ENCODE data around the gene PTPRT. TPM values are rescaled to one million over a fixed set of nuclear protein-coding genes. Genes with fewer than 3 reads are reported as not detected.

PTPRT gene
- total RNA-seq, 4 donors from 2014 or later, result 0.63 to 2.2 (median 1.8) TPM

DNA sequence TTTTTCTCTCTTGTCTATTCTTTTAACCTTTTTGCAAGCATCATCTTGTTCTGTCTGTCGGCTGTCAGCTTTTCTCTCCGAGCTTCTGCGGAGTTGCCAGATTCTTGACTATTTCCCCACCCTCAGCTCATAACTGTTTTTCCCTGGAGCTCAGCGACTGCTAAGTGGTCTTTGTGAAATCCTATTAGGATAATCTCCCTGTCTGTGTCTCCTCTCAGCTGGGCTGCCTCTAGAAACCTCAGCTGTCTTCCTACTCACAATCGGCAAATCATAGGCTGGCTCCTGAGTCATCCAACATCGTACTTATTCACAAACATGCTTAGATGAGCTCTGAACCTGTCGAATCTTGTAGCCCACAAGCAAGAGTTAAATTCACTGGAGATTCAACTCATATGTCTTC, 332.3 kb downstream of the PTPRT start:
- no peak for DNase-seq (ENCODE audit: low spot score)
- TF ChIP-seq, protein P1, sequence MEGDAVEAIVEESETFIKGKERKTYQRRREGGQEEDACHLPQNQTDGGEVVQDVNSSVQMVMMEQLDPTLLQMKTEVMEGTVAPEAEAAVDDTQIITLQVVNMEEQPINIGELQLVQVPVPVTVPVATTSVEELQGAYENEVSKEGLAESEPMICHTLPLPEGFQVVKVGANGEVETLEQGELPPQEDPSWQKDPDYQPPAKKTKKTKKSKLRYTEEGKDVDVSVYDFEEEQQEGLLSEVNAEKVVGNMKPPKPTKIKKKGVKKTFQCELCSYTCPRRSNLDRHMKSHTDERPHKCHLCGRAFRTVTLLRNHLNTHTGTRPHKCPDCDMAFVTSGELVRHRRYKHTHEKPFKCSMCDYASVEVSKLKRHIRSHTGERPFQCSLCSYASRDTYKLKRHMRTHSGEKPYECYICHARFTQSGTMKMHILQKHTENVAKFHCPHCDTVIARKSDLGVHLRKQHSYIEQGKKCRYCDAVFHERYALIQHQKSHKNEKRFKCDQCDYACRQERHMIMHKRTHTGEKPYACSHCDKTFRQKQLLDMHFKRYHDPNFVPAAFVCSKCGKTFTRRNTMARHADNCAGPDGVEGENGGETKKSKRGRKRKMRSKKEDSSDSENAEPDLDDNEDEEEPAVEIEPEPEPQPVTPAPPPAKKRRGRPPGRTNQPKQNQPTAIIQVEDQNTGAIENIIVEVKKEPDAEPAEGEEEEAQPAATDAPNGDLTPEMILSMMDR (IDR thresholded peaks at IDR 0.05), result no peak
- ATAC-seq (ENCODE audit: low FRiP score), result no peak

DNA sequence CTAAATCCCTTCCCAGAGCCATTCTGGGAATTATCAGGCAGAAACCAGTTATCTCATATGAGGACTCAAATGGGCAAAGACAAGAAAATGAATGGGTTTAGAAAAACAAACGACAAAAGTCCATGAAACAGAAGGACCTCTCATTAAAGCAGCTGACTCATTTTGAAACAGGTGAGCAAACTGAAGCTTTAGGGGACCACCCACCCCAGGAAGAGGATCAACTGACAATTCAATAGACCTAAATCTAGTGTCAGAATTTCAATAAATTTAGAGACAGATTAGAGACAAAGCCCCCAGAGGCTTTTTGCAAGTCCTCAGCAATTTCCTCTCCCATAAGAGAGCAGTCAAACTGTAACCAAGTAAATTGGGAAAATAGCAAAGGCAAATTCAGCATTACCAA, 333.8 kb downstream of the PTPRT start:
- DNase-seq (ENCODE audit: low spot score) (no peak), ATAC-seq (ENCODE audit: low FRiP score) (no peak)
- TF ChIP-seq, protein P1 (IDR thresholded peaks at IDR 0.05), result no peak

DNA sequence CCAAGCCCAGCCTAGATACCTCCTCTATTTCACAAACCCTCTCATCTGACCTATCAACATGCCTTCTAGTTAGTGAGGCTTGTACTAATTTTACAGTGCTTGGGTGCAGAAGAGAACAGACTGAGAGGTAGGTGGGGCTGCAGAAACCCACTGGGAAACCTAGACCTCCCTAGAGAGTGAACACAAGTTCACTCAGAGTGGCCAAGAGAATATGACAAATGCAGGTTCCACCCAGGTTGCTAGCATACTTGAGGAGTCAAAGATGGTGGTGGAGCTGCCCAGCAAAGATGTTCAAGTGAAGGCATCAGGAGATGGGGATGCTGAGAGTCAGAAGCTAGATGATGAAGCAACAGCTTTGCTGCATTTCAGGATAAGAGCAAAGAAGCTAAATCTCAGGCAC, 337.0 kb downstream of the PTPRT start:
- no peak for DNase-seq (ENCODE audit: low spot score)
- TF ChIP-seq, protein P1 (IDR thresholded peaks at IDR 0.05), result no peak

DNA sequence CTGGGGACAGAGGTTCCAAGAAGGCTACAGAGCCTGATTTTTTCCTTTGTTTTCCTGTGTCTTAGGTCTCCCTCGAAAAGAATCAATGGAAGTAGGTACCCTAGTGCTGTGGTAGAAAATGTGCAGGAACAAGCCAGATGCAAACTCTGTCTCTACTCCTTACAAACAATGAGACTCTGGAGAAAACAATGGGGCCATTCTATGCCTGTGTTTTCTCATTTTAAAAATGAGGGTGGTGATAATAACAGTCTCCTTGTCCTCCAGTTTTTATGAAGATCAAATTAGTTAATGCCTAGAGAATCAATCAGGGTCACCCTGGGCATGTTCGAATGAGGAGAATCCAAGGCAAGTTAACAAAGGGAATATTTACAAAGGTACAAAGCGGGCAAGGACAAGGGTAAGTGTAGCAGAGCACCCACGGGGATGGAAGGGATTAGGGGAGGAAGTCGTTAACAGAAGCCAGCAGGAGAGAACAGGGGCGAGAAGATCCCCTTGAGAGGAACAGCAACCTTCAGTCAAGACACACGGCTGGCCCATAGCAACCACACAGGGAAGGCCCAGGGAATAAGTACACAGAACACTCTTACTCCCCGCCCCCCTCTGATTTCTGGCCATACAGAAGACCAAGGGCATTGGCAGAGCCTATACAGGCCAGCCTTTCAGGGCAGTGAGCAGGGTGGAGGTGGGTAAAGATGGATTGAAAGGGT, 342.8 kb downstream of the PTPRT start:
- no peak for ATAC-seq (ENCODE audit: low FRiP score)
- TF ChIP-seq, protein P1 (IDR thresholded peaks at IDR 0.05), result no peak

More for the DNA sequence above, 337.0 kb downstream of the PTPRT start:
- no peak for ATAC-seq (ENCODE audit: low FRiP score)

DNA sequence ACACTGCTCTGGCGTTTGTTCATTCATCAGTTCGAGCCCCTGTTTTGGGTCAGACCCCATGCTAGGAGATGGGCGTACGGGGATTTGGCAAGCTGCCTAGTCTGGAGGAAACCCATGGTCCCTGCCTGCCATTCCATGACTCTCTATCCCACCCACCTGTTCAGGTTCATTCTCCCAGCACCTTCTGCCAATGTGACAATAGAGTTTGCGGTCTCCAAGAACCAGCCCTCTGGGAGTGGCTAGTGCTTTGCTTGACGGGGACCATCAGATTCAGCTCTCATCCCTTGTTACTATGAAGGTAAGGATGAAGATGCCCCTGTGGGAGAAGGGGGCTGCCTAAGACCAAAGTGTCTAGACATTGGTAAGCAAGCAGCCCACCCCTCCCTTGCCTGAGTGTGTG, 345.0 kb downstream of the PTPRT start:
- DNase-seq (ENCODE audit: low spot score) (no peak), ATAC-seq (ENCODE audit: low FRiP score) (no peak)
- TF ChIP-seq, protein P1 (IDR thresholded peaks at IDR 0.05), result no peak

More for the DNA sequence above, 342.8 kb downstream of the PTPRT start:
- no peak for DNase-seq (ENCODE audit: low spot score)

DNA sequence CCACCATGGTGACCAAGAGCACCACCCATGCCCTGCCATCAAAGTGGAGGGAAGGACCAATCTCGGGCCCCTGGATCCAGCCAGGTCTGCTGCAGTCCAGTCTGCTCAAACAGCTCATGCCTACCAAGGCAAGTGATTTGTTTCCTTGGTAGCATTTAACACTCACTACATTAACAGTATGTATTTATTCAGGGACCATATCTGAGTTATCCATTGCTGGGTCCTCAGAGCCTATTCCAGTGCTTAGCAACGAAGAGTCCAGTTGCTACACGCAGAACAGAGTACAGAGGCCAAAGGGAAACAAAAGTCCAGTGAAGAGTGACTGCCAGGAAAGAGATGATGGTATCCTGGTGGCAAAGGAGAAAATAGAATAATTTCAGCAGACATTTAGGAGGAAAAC, 352.2 kb downstream of the PTPRT start:
- ATAC-seq (ENCODE audit: low FRiP score) (no peak), DNase-seq (ENCODE audit: low spot score) (no peak)
- TF ChIP-seq, protein P1 (IDR thresholded peaks at IDR 0.05), result no peak

DNA sequence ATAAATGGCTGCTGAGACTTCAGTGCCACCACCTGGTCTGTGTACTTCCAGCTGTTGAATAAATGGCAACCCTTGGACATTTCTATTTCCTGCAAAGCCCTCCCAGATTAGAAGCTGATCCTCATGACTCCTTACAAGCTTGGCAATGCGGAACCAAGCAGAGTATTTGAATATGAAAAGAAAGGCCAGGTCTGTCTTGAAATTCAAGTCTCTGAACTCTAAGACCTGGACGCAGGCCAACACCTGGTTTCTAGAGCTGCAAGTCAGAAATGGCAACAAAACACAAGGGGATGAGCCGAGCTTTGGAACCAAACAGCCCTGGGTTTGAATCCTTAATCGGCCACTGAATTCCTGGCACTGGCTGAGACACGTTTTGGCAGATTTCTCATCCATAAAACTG, 353.4 kb downstream of the PTPRT start:
- TF ChIP-seq, protein P1 (IDR thresholded peaks at IDR 0.05), result no peak
- DNase-seq (ENCODE audit: low spot score) (no peak), ATAC-seq (ENCODE audit: low FRiP score) (no peak)
